ENCODE measurements around the gene GNA14.

DNA sequence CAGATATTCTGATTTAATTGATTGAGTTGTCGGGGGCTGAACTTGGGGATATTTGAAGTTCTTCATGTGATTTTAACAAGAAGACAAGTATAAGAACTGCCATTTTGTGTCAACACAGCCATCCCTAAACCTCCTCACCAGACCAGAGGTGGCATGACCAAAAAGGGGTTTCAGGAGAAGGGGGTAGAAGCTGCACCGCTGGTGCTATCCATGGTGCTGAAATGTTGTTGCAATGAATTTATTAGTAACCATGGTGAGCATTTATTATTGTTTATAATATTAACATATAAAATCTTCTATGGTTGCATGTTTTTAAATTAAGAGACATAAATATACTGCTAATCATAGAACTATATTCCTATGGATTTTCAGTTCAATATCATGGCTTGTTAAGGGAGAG lies 72.3 kb downstream of the GNA14 start:
- TF ChIP-seq, protein P1, sequence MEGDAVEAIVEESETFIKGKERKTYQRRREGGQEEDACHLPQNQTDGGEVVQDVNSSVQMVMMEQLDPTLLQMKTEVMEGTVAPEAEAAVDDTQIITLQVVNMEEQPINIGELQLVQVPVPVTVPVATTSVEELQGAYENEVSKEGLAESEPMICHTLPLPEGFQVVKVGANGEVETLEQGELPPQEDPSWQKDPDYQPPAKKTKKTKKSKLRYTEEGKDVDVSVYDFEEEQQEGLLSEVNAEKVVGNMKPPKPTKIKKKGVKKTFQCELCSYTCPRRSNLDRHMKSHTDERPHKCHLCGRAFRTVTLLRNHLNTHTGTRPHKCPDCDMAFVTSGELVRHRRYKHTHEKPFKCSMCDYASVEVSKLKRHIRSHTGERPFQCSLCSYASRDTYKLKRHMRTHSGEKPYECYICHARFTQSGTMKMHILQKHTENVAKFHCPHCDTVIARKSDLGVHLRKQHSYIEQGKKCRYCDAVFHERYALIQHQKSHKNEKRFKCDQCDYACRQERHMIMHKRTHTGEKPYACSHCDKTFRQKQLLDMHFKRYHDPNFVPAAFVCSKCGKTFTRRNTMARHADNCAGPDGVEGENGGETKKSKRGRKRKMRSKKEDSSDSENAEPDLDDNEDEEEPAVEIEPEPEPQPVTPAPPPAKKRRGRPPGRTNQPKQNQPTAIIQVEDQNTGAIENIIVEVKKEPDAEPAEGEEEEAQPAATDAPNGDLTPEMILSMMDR (tag by site-specific recombination; IDR thresholded peaks at IDR 0.05), result no peak
- TF ChIP-seq ZNF311 (tag by site-specific recombination; IDR thresholded peaks at IDR 0.05; ENCODE audit: borderline replicate concordance), result no peak
- TF ChIP-seq ZBTB48 (tag by site-specific recombination; IDR thresholded peaks at IDR 0.05), result no peak
- no peak for TF ChIP-seq ZNF274 (IDR thresholded peaks at IDR 0.05; ENCODE audit: low read length)
- TF ChIP-seq ZNF274 (tag by site-specific recombination; IDR thresholded peaks at IDR 0.05; ENCODE audit: borderline replicate concordance), result no peak
- TF ChIP-seq, protein P2, sequence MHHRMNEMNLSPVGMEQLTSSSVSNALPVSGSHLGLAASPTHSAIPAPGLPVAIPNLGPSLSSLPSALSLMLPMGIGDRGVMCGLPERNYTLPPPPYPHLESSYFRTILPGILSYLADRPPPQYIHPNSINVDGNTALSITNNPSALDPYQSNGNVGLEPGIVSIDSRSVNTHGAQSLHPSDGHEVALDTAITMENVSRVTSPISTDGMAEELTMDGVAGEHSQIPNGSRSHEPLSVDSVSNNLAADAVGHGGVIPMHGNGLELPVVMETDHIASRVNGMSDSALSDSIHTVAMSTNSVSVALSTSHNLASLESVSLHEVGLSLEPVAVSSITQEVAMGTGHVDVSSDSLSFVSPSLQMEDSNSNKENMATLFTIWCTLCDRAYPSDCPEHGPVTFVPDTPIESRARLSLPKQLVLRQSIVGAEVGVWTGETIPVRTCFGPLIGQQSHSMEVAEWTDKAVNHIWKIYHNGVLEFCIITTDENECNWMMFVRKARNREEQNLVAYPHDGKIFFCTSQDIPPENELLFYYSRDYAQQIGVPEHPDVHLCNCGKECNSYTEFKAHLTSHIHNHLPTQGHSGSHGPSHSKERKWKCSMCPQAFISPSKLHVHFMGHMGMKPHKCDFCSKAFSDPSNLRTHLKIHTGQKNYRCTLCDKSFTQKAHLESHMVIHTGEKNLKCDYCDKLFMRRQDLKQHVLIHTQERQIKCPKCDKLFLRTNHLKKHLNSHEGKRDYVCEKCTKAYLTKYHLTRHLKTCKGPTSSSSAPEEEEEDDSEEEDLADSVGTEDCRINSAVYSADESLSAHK (tag by site-specific recombination; IDR thresholded peaks at IDR 0.05), result no peak
- TF ChIP-seq ZFP3 (tag by site-specific recombination; IDR thresholded peaks at IDR 0.05; ENCODE audit: low read depth), result no peak
- no peak for TF ChIP-seq SP7 (tag by site-specific recombination; IDR thresholded peaks at IDR 0.05)
- no peak for TF ChIP-seq TCF7L2 (IDR thresholded peaks at IDR 0.05; ENCODE audit: borderline replicate concordance, low read depth, low read length)
- TF ChIP-seq ZNF501 (tag by site-specific recombination; IDR thresholded peaks at IDR 0.05), result no peak
- TF ChIP-seq, protein P3, sequence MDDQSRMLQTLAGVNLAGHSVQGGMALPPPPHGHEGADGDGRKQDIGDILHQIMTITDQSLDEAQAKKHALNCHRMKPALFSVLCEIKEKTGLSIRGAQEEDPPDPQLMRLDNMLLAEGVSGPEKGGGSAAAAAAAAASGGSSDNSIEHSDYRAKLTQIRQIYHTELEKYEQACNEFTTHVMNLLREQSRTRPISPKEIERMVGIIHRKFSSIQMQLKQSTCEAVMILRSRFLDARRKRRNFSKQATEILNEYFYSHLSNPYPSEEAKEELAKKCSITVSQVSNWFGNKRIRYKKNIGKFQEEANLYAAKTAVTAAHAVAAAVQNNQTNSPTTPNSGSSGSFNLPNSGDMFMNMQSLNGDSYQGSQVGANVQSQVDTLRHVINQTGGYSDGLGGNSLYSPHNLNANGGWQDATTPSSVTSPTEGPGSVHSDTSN (CRISPR knock-in tag; IDR thresholded peaks at IDR 0.05), result no peak
- no peak for TF ChIP-seq ZNF416 (tag by site-specific recombination; IDR thresholded peaks at IDR 0.05)
- no peak for TF ChIP-seq ZBTB7A (tag by site-specific recombination; IDR thresholded peaks at IDR 0.05; ENCODE audit: low read depth)
- no peak for TF ChIP-seq KLF8 (tag by site-specific recombination; IDR thresholded peaks at IDR 0.05)
